NCI-H2227 treated with DMSO at 0.1 percent for 48 hours (cell line): ENCODE data around the gene BUD13.

Experiments
- DNase-seq: peaks from one replicate; lab custom pipeline; 2025; lab: John Stamatoyannopoulos, UW

The BUD13 gene

DNA sequence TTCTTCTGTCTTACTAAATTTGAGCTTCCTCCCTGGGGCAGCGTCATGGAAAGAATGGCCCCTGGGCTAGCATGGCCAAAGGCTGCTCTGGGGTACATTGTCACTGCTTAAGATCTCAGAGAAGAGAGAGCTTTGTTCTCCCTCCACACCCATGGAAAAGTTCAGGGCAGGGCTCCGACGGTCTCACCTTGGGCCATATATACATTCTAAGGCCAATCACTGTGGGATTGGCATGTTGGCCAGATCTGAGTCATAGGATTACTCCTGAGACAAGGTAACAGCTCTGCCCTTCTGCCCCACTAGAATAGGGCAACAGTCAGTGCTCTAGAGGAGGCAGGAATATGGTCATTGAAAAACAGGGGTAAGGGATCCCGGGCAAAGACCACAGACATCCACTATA, 56.2 kb downstream of the BUD13 start:
- DNase-seq: no peak

DNA sequence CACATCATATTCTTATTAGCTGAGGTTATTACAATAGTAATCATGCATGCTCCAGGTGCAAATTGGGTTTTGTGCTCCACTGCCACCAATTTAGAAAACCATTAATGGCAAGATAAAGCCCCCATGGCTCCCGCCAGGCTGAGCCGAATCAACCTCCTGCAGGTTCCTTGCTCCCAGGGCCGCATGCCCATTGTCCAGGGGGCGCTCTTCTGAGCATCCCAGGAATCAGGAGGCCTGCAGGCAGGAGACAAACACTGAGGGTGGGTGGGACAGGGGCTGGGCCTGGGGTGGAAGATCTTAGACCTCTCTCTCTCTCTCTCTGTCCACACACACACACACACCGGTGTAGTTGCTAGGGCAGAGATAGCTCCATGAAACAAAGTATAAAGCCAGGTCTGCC, 57.4 kb downstream of the BUD13 start:
- DNase-seq: no peak

DNA sequence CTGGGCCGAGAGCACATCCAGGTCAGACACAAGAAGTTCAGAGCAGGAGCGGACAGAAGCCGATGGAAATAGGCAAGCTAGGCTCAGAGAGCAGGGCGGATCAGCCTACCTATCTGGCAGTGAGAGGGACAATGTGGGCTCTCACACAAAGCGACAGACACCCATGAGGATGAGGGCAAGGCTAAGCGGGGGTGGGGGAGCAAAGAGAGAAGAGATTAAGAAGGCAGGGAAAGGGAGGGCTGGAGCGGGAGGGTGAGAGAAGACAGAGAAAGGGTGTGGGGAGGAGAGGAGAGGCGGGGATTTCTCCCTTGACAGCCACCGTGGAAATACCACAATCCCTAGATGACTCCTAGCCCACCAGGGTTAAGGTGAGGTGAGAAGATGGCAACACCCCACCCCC, 57.9 kb downstream of the BUD13 start:
- no peak for DNase-seq

DNA sequence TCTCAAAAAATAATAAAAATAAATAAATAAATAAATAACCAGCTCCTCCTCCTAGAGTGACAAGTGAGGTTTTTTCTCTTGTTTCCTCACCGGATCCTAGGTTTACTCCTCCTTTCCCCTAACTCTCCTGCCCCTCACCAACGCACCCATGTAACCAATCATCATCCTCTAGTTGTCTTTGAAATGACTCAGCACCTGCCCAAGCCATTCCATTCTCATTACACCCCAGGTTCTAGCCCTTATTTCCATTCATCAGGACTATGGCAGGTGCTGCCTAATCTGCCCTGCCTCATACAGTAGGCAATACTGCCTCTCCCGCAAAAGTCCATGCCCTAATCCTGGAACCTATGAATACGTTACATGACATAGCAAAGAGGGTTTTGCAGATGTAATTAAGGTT, 60.4 kb downstream of the BUD13 start:
- DNase-seq: no peak

DNA sequence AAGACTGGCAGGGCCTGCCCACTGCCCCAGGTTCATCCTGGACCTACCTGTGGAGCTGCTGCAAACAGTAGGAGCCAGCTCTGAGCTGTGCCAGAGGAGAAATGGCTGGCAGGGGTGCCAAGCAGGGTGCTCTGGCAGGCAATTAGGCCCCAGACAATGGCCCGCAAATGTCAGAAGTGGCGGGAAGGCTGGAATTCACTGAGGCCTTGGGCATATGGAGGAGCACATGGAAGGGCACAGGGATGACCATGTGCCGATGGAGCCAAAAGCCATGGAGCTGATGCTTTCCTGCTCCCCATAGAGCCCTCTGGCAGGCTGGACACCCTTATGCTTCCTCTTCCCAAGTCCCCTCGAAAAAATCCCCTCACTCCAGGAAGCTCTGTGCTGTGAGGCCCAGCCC, 62.0 kb downstream of the BUD13 start:
- DNase-seq: no peak

DNA sequence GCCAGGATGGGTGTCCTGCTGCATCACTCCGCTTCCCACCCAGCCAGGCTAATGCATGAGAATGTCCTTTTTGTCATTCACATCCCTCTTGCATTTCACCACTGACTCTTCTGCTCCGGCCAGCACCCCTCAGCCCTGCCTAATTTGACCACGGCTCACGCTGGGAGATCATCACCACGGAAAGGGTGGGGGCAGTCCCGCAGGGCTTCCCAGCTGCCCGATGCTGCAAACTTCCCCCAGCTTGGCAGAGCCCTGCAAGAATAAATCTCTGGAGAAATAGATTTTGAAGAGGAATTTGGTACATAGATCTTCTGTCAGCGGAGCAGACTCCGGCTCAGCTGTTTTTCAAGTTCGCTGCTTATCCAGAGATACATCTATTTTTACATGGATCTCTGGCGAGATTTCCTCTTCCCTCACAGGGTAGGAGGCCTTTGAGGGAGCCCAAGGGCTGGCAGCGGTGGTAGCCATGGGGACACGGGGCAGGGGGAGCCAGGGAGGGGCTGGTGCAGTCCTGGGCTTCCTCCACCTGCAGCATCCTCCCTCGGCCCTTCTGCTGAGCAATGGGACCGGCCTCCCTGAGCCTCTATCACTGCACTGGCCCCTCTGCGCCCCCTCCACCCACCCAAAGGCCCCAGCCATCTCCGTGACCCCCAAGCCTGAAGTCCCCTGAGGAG, 62.6 kb downstream of the BUD13 start:
- no peak for DNase-seq

DNA sequence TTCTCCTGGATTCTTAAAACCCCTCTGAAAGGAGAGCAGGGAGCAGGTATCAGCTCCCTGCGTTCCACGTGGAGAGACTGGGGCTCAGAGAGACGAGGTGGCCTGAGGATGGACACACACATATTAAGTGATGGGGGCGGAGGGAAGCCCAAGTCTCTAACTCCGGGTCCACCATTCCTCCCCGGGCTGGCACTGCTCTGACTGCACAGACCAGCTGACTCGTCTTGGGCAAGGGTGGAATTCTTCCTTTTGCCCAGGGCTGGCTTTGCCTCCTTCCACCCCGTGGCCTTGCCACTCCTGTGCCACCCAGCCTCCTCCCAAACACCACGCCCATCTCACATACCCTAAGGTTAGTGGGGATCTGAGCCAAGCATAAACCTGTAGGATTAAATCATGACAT, 65.0 kb downstream of the BUD13 start:
- no peak for DNase-seq

DNA sequence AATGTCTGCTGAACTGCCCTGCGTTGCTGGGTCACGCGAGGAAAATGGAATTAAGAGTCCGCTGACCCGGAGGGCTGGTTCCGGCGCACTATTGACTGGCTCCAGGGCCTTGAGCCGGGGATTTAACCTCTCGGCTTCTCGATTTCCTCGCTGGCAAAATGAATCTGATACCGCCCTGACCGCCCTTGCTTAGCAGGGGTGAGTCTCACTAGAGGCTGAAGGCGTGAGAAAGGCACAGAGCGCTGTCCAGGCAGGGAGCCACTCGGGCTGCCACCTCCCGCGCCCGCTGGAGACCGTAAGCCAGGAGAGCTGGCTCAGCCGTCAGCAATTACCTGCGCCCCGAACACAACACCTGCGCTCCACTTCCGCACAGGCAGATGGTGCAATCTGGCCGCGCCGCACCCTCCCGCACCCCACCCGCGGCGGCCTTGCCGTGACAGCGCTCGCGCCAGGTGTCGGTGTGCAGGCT, 65.6 kb downstream of the BUD13 start:
- DNase-seq: no peak

DNA sequence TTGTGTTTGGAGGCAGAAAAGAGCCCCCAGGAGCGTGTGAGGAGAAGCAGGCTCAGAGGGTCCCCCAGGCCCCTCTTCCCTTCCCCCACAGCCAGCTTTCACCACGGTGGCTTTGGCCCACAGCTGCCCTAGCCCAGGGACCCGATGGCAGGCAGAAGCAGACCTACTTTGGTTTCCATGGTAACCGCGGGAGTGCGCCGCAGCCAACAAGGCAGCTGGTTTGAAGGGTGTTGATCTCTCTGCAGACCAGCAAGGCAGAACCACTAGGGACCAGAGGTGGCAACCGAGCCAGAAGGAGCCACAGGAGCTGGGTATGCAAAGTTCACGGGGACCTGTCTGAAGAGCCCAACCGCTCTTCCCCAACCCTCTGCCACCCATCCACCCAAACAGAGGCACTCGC, 69.4 kb downstream of the BUD13 start:
- DNase-seq: peak; percentile 37

DNA sequence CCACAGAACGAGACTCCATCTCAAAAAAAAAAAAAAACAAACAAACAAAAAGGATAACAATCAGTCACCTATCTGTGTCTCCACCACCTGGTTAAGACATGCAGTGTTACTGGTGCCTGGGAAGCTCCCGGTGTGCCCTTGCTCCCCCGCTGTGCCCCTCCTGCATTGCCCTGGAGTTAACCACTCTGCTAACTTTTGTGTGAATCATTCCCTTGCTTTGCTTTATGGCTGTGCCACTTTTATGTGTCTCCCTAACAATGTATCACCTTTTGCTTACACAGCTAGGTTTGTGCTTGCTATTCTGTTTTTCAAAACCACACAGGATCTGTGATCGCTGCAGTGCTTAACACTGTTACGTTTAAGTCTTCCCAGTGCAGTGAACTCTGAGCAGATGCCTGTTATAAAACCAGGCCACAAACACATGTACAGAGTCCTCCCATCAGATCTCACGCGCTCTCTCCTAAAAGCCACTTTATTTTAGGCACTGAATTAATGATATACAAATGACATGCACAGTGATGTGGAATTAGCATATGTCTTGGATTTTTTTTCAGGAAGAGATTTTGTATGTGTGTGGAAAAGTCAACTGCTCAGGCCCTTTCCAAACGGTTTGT, 69.9 kb downstream of the BUD13 start:
- DNase-seq: no peak

DNA sequence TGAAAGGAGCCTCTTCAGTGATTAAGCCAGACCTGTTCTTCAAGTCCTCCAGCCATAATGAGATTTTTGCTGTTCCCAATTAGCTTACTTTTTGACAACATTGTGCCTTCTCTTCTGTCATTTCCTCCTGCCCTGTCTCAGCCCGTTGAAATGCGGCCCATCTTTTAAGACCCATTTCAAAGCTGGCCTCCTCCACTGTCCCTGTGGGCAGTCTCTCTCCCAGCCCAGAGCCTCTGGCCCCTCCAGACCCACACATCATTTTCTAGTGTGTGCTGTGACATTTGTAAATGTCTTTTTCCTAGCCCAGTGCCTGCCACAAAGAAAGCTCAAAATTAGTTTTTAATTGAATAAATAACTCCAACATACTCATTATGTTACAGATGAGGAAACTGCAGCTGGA, 70.9 kb downstream of the BUD13 start:
- no peak for DNase-seq

DNA sequence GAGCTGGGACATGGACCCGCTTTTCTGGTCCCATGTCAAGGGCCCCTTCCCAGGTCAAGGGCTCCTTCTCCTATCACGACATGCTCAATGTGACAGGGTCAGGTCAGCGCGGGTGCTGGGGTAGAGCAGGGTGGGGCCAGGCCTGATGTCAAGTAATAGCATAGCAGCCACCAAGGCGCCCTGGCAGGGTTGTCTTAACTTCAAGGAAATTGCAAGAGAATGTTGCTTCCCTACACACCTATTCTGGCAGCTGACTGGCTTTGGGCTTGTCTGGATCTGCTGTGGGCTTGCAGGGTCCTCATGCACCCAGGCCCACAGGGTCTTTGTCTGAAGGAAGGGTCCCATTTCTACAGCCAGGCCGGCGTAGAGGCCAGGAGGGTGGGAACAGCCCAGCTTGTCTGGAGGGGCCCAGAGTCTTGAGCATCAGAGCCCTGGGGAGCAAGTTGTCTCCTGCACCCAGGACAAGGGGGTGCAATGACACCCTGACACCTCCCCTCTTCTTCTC, 71.4 kb downstream of the BUD13 start:
- DNase-seq: no peak

DNA sequence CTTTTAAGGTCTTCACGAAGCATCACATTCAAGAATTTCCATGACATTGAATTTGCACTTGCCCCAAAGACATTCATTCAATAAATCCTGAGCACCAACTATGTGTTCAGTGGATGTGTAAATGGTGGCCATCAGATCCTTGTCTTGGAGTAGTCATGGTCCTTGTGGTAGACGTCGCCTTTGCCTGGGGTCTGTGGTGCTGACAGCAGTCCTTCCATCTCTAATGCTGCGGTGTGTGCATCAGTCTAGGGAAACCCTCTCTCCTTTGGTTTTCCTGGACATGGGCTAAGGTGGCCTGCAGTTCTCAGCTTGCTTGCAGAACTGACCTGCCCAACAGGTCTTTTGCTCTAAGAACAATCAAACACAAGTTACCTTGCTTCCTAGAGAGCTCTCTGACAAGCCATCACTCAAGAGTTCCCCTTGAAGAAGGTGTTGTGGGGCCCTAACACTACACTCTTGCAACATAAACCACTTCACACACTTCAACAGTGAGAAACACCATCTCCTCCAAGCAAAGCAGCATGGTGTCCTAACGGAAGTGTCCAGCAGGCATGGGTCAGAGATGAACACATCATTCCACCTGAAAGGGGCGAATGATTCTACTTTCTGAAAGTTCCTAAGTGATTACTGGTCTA, 72.1 kb downstream of the BUD13 start:
- DNase-seq: no peak
